SK-N-SH treated with all-trans-retinoic acid at 6 μM for 48 hours (cell line): ENCODE measurements around the gene CST9L.

Experiments used
- ATAC-seq: fragments of 200-7000 bp; cut with Tn5 transposase; 3 replicates; pipeline ENCODE4 v1.9.1; 2020; ENCODE audit warnings: mild to moderate bottlenecking, moderate library complexity
- ARNTL ChIP-seq: fragments of 450-650 bp; formaldehyde crosslinking; IDR thresholded peaks from 2 replicates; pipeline ENCODE4 v1.5.0; 2020; ENCODE audit warnings: low read depth, mild to moderate bottlenecking, moderate library complexity, borderline replicate concordance
- BACH2 ChIP-seq: fragments of 250-450 bp; sonication (Bioruptor Pico); IDR thresholded peaks from 2 replicates; pipeline ENCODE4 v1.9.0; 2021; ENCODE audit warnings: mild to moderate bottlenecking, borderline replicate concordance
- CSDC2 ChIP-seq: fragments of 250-450 bp; sonication (Bioruptor Pico); IDR thresholded peaks from 2 replicates; pipeline ENCODE4 v1.5.0; 2020; ENCODE audit warnings: mild to moderate bottlenecking, moderate library complexity
- ESRRG ChIP-seq: fragments of 250-450 bp; sonication (Bioruptor Pico); IDR thresholded peaks from 2 replicates; pipeline ENCODE4 v1.6.1; 2021; ENCODE audit warnings: mild to moderate bottlenecking
- GLIS3 ChIP-seq: fragments of 250-450 bp; sonication (Bioruptor Pico); IDR thresholded peaks from 2 replicates; pipeline ENCODE4 v1.5.0; 2020; ENCODE audit warnings: mild to moderate bottlenecking, moderate library complexity
- ISL1 ChIP-seq: fragments of 250-450 bp; sonication (Bioruptor Pico); IDR thresholded peaks from 2 replicates; pipeline ENCODE4 v2.1.2; 2022; ENCODE audit warnings: mild to moderate bottlenecking, moderate library complexity
- OSR1 ChIP-seq: fragments of 250-450 bp; sonication (Bioruptor Pico); IDR thresholded peaks from 2 replicates; pipeline ENCODE4 v1.8.0; 2022; ENCODE audit warnings: moderate library complexity, mild to moderate bottlenecking, inconsistent platforms
- PPARA ChIP-seq: fragments of 250-450 bp; sonication (Bioruptor Pico); IDR thresholded peaks from 2 replicates; pipeline ENCODE4 v1.5.0; 2020; ENCODE audit warnings: mild to moderate bottlenecking, borderline replicate concordance
- RARB ChIP-seq: fragments of 250-450 bp; sonication (Bioruptor Pico); IDR thresholded peaks from 2 replicates; pipeline ENCODE4 v1.8.0; 2021; ENCODE audit warnings: mild to moderate bottlenecking, moderate library complexity
- SNAI2 ChIP-seq: fragments of 250-450 bp; sonication (Bioruptor Pico); IDR thresholded peaks from 2 replicates; pipeline ENCODE4 v1.5.0; 2020; ENCODE audit warnings: mild to moderate bottlenecking, moderate library complexity
- TCF4 ChIP-seq: fragments of 250-450 bp; sonication (Bioruptor Pico); IDR thresholded peaks from 2 replicates; pipeline ENCODE4 v1.8.0; 2021; ENCODE audit warnings: mild to moderate bottlenecking, moderate library complexity, borderline replicate concordance
- TOX ChIP-seq: fragments of 250-450 bp; sonication (Bioruptor Pico); IDR thresholded peaks from 2 replicates; pipeline ENCODE4 v1.8.0; 2021; ENCODE audit warnings: mild to moderate bottlenecking, moderate library complexity, borderline replicate concordance
- ZC3H10 ChIP-seq: fragments of 250-450 bp; sonication (Bioruptor Pico); IDR thresholded peaks from 2 replicates; pipeline ENCODE4 v1.5.1; 2021; ENCODE audit warnings: mild to moderate bottlenecking, moderate library complexity
- ZFP3 ChIP-seq: fragments of 250-450 bp; sonication (Bioruptor Pico); IDR thresholded peaks from 2 replicates; pipeline ENCODE4 v1.5.0; 2020; ENCODE audit warnings: mild to moderate bottlenecking, moderate library complexity
- ZFP30 ChIP-seq: fragments of 450-650 bp; formaldehyde crosslinking; IDR thresholded peaks from 2 replicates; pipeline ENCODE4 v1.5.0; 2022; ENCODE audit warnings: mild to moderate bottlenecking, moderate library complexity
- ZNF565 ChIP-seq: fragments of 450-650 bp; formaldehyde crosslinking; conservative IDR thresholded peaks from 2 replicates; pipeline ENCODE4 v1.5.0; 2020; ENCODE audit warnings: low read depth, mild to moderate bottlenecking, moderate library complexity
- ZNF8 ChIP-seq: fragments of 450-650 bp; formaldehyde crosslinking; IDR thresholded peaks from 2 replicates; pipeline ENCODE4 v1.5.0; 2020; ENCODE audit warnings: mild to moderate bottlenecking, moderate library complexity
- TF ChIP-seq, protein P1 (sequence below): fragments of 250-450 bp; sonication (Bioruptor Pico); IDR thresholded peaks from 2 replicates; pipeline ENCODE4 v1.5.0; 2020; ENCODE audit warnings: mild to moderate bottlenecking, moderate library complexity
- TF ChIP-seq, protein P2 (sequence below): fragments of 250-450 bp; sonication (Bioruptor Pico); IDR thresholded peaks from 2 replicates; pipeline ENCODE4 v1.5.1; 2020; ENCODE audit warnings: low read depth, mild to moderate bottlenecking, moderate library complexity
- TF ChIP-seq, protein P3 (sequence below): fragments of 250-450 bp; sonication (Bioruptor Pico); IDR thresholded peaks from 2 replicates; pipeline ENCODE4 v1.8.0; 2021; ENCODE audit warnings: low read depth, mild to moderate bottlenecking, moderate library complexity, borderline replicate concordance
- TF ChIP-seq, protein P4 (sequence below): fragments of 250-450 bp; sonication (Bioruptor Pico); IDR thresholded peaks from 2 replicates; pipeline ENCODE4 v1.5.1; 2021; ENCODE audit warnings: mild to moderate bottlenecking, moderate library complexity
- TF ChIP-seq, protein P5 (sequence below): fragments of 250-450 bp; sonication (Bioruptor Pico); IDR thresholded peaks from 2 replicates; pipeline ENCODE4 v1.8.0; 2020; ENCODE audit warnings: mild to moderate bottlenecking, moderate library complexity, borderline replicate concordance

CST9L gene

DNA sequence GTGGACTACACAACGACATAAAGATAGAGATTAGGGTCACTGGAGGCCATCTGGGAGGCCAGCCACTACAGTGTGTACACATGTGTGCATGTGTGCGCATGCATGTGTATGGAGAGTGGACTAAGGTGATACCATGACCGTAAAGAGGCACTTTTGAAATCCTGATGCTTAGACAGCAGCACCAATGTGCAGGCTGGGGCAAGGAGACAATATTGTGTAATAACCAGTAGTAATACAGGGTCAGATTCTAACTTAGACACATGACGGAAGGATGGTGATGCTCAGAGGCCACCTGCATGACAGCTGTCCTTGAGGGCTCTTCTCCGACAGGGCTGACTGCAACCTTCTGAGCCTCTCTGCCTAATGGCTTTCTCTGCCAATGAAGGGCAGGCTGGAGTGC is 25.5 kb downstream of the CST9L start:
- no peak for TF ChIP-seq GLIS3 (CRISPR knock-in tag)
- TF ChIP-seq SNAI2 (CRISPR knock-in tag), result no peak
- no peak for TF ChIP-seq ZC3H10 (CRISPR knock-in tag)
- TF ChIP-seq ARNTL (CRISPR knock-in tag), result no peak
- no peak for TF ChIP-seq ISL1 (CRISPR knock-in tag)
- TF ChIP-seq RARB (CRISPR knock-in tag), result no peak
- no peak for TF ChIP-seq TOX (CRISPR knock-in tag)
- no peak for TF ChIP-seq TCF4 (CRISPR knock-in tag)
- TF ChIP-seq, protein P1, sequence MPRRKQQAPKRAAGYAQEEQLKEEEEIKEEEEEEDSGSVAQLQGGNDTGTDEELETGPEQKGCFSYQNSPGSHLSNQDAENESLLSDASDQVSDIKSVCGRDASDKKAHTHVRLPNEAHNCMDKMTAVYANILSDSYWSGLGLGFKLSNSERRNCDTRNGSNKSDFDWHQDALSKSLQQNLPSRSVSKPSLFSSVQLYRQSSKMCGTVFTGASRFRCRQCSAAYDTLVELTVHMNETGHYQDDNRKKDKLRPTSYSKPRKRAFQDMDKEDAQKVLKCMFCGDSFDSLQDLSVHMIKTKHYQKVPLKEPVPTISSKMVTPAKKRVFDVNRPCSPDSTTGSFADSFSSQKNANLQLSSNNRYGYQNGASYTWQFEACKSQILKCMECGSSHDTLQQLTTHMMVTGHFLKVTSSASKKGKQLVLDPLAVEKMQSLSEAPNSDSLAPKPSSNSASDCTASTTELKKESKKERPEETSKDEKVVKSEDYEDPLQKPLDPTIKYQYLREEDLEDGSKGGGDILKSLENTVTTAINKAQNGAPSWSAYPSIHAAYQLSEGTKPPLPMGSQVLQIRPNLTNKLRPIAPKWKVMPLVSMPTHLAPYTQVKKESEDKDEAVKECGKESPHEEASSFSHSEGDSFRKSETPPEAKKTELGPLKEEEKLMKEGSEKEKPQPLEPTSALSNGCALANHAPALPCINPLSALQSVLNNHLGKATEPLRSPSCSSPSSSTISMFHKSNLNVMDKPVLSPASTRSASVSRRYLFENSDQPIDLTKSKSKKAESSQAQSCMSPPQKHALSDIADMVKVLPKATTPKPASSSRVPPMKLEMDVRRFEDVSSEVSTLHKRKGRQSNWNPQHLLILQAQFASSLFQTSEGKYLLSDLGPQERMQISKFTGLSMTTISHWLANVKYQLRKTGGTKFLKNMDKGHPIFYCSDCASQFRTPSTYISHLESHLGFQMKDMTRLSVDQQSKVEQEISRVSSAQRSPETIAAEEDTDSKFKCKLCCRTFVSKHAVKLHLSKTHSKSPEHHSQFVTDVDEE (CRISPR knock-in tag), result no peak
- no peak for TF ChIP-seq ZNF8 (CRISPR knock-in tag)
- no peak for TF ChIP-seq ZFP30 (CRISPR knock-in tag)
- TF ChIP-seq ESRRG (CRISPR knock-in tag), result no peak
- TF ChIP-seq PPARA (CRISPR knock-in tag), result no peak
- no peak for TF ChIP-seq CSDC2 (CRISPR knock-in tag)
- TF ChIP-seq OSR1 (CRISPR knock-in tag), result no peak
- no peak for ATAC-seq

DNA sequence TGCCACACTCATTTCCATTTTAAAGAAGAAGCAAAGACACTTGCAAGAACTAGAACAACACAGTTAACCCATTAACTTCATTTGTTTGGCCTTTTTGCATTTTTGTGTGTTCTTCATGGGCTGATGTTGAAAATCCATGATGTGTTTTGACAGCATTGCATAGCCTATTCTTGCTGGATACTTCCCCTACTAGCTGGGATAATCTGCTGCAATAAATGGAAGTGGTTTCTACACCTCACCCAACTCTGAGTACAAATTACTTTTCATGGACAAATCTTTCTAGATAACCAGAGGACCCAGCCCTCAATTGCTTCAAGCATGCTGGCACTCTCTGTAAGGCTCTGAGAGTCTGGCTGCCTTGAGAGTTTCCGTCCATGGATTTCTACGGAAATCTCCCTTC is 26.5 kb downstream of the CST9L start:
- ATAC-seq, result no peak
- no peak for TF ChIP-seq ZNF565 (CRISPR knock-in tag)
- TF ChIP-seq, protein P2, sequence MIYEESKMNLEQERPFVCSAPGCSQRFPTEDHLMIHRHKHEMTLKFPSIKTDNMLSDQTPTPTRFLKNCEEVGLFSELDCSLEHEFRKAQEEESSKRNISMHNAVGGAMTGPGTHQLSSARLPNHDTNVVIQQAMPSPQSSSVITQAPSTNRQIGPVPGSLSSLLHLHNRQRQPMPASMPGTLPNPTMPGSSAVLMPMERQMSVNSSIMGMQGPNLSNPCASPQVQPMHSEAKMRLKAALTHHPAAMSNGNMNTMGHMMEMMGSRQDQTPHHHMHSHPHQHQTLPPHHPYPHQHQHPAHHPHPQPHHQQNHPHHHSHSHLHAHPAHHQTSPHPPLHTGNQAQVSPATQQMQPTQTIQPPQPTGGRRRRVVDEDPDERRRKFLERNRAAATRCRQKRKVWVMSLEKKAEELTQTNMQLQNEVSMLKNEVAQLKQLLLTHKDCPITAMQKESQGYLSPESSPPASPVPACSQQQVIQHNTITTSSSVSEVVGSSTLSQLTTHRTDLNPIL (CRISPR knock-in tag), result no peak
- no peak for TF ChIP-seq RARB (CRISPR knock-in tag)
- no peak for TF ChIP-seq ESRRG (CRISPR knock-in tag)
- TF ChIP-seq, protein P3, sequence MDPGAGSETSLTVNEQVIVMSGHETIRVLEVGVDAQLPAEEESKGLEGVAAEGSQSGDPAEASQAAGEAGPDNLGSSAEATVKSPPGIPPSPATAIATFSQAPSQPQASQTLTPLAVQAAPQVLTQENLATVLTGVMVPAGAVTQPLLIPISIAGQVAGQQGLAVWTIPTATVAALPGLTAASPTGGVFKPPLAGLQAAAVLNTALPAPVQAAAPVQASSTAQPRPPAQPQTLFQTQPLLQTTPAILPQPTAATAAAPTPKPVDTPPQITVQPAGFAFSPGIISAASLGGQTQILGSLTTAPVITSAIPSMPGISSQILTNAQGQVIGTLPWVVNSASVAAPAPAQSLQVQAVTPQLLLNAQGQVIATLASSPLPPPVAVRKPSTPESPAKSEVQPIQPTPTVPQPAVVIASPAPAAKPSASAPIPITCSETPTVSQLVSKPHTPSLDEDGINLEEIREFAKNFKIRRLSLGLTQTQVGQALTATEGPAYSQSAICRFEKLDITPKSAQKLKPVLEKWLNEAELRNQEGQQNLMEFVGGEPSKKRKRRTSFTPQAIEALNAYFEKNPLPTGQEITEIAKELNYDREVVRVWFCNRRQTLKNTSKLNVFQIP (CRISPR knock-in tag), result no peak
- TF ChIP-seq CSDC2 (CRISPR knock-in tag), result no peak

DNA sequence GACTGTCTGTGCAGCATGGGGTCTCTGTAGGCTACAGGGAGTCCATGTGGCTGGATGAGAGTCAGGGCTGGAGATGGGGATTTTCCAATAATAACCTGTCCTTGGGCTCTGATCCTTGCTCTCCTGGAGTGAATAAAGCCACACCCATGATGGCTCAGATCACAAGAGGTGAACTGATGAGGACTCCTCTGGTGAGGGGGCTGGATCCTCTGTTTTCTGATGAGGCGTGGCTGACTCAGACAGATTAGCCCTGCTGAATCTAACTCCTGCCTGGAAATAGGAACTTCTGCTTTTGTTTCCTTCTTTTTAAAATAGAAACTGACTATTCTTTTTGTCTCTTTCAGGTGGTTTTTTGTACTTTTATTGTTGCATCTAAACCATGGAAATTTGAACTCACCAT is 27.0 kb downstream of the CST9L start:
- ATAC-seq, result no peak
- TF ChIP-seq ZFP3 (CRISPR knock-in tag), result no peak

DNA sequence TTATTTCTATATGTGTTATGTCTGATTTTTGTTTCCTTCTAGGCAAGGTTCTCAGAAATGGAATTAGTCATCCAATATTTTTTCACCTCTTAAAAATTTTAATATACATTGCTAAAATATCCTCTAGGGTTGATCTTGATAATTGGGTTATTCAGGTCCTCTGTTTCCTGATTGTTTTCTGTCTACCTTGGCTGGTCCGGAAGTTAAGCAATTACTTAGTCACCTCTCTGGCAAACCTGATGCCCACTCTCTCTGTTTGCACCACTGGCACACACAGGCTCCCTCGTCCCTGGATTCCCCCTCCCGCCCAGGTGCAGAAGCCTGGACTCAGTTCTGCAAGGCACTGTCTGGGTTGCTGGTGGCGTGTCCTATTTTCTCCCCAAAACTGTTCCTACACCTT is 27.7 kb downstream of the CST9L start:
- ATAC-seq, result no peak
- TF ChIP-seq ZFP3 (CRISPR knock-in tag) (no peak), ZC3H10 (CRISPR knock-in tag) (no peak), TOX (CRISPR knock-in tag) (no peak), BACH2 (CRISPR knock-in tag) (no peak), ZNF8 (CRISPR knock-in tag) (no peak), OSR1 (CRISPR knock-in tag) (no peak), SNAI2 (CRISPR knock-in tag) (no peak), CSDC2 (CRISPR knock-in tag) (no peak)
- TF ChIP-seq, protein P4, sequence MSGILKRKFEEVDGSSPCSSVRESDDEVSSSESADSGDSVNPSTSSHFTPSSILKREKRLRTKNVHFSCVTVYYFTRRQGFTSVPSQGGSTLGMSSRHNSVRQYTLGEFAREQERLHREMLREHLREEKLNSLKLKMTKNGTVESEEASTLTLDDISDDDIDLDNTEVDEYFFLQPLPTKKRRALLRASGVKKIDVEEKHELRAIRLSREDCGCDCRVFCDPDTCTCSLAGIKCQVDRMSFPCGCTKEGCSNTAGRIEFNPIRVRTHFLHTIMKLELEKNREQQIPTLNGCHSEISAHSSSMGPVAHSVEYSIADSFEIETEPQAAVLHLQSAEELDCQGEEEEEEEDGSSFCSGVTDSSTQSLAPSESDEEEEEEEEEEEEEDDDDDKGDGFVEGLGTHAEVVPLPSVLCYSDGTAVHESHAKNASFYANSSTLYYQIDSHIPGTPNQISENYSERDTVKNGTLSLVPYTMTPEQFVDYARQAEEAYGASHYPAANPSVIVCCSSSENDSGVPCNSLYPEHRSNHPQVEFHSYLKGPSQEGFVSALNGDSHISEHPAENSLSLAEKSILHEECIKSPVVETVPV (CRISPR knock-in tag), result no peak
- TF ChIP-seq, protein P5, sequence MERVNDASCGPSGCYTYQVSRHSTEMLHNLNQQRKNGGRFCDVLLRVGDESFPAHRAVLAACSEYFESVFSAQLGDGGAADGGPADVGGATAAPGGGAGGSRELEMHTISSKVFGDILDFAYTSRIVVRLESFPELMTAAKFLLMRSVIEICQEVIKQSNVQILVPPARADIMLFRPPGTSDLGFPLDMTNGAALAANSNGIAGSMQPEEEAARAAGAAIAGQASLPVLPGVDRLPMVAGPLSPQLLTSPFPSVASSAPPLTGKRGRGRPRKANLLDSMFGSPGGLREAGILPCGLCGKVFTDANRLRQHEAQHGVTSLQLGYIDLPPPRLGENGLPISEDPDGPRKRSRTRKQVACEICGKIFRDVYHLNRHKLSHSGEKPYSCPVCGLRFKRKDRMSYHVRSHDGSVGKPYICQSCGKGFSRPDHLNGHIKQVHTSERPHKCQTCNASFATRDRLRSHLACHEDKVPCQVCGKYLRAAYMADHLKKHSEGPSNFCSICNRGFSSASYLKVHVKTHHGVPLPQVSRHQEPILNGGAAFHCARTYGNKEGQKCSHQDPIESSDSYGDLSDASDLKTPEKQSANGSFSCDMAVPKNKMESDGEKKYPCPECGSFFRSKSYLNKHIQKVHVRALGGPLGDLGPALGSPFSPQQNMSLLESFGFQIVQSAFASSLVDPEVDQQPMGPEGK (CRISPR knock-in tag), result no peak
- TF ChIP-seq, protein P2 (CRISPR knock-in tag), result no peak
